A172 (cell line): ENCODE results near the gene TKTL2. TPM values are rescaled to one million over a fixed set of nuclear protein-coding genes. Genes with fewer than 3 reads are reported as not detected.

Source experiments
- DNase-seq: peaks from one replicate; pipeline ENCODE4 v3.0.0-alpha.2; 2015; ENCODE audit warnings: low spot score
- total RNA-seq: library from RNA; depleted of rRNA; stranded (reverse); fragments of >200 nt; shearing (Covaris generic); gene quantifications from 2 replicates; pipeline ENCODE4 v1.2.3, GENCODE V29; 2014; rRNA removed

The TKTL2 gene
- 0.21 TPM in 1 of 2 replicates, not detected in the other for total RNA-seq

- DNase-seq = no peak
Observed at GRCh38 chr4:163473576-163473975, at the start of gene TKTL2. TSS of gene TKTL2 (minus strand) at chr4:163473754. CDS start at chr4:163473734, 20 bp downstream.

GRCh38 chr4:163515198-163515597, 41.6 kb upstream of the TKTL2 start:
- DNase-seq = no peak

DNA sequence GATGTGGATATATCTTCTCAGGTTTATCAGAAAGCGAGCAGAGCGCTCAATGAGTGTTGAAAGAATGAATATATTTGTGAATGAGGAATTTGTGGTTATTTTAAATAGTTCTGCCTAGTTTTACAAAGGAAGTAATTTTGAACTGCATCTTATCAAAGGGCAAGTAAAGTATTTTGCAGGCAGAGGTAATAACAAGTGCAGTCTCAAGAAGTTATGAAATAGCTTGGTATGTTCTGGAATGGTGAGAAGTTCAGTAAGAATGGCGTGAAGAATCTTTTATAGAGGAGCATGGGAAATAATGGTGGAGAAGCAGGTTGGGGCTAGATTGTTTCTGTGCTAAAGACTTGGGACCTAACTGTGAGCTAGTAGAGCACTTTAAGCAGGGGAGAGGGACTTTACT, 31.8 kb upstream of the TKTL2 start:
- no peak for DNase-seq

DNA sequence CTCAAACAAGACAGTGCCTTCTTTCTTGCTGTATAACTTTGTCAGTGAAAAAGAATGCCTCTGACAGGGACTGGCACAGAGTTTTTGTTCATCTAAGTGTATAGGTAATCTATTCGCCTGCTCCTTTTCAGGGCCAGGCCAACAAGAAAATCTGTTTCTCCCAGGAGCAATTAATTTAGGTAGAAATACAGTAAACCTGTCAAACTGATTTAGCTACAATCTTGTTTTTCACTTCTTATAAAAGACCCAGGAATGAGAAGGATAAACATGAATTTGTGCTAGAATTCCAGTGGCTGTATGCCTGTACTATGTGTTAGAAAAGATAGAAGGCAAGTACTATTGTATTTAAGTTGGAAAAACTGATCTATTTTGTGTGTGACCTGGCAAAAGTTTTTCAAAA, 27.0 kb upstream of the TKTL2 start:
- no peak for DNase-seq

- peak; percentile 4 for DNase-seq
Observed at GRCh38 chr4:163495900-163496299, 22.3 kb upstream of the TKTL2 start.

DNA sequence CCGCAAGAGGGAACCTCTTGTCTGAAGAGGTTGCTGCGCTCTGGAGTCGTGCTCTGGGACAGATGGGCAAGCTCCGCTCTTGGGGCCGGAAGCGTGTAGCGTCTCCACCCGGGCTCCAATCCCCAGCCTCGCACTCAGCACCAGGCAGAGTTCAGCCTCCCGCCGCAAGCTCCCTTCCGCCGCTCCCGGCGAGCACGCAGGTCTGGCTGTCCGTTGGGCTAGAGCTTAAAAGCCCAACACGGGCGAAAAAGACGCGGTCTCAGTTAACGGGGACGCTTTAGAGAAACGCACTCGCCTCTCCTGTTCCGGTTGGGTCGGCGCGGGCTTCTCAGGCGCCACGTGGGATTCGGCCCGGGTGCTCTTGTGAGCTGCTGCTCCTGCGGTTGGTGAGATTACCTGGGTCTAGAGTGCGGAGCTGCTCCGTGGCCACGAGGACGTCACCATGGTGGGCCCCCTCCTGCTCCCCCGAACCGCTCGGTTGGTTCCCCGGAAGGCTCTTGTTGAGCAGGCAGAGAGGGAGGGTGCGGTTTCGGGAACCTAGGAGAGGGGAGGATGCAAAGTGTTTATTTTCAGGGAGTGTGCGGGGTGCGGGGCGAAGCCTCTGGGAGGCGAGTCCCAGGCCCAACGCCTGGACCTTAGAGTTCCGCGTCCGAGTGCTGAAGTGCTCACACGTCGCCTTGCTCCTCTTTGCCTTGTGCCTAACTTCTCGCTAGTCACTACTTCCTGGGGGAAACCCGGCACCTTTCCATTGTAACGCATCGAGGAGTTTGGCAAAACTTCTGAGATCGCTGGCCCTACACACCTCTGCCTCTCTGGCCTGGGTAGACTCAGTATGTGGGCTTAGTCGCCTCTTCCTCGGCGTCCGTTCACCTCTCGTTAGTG, 21.0 kb upstream of the TKTL2 start, which contains the start of gene TMA16:
TSS of gene TMA16 (plus strand) at position 331 of the 882 bp plus-strand sequence. CDS start at position 443, 112 bp downstream.
- peak; percentile 84 for DNase-seq

DNA sequence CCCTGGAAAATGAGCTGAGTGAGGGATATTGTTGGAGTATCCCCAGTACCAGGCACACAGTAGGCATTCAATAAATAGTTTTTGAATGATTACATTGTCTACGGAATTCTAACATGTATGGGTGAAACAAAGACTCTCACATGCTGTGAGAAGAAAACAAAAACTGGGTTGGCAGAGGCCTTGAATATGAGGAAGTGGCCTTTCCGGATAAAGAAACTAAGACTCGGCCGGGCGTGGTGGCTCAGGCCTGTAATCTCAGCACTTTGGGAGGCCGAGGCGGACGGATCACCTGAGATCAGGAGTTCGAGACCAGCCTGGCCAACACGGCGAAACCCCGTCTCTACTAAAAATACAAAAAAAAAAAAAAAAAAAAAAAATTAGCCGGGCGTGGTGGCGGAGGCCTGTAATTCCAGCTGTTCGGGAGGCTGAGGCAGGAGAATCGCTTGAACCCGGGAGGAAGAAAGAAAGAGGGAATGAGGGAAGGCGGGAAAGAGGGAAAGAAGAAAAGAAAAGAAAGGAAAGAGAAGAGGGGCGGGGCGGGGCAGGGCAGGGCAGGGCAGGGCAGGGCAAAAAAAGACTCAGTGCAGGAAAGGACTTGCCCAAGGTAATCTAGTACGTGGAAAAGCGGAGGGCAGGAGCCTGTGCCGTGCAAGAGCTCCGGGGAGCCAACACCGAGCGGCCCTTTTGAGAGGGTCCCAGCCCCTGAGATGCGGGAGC, 20.2 kb upstream of the TKTL2 start:
- no peak for DNase-seq

DNA sequence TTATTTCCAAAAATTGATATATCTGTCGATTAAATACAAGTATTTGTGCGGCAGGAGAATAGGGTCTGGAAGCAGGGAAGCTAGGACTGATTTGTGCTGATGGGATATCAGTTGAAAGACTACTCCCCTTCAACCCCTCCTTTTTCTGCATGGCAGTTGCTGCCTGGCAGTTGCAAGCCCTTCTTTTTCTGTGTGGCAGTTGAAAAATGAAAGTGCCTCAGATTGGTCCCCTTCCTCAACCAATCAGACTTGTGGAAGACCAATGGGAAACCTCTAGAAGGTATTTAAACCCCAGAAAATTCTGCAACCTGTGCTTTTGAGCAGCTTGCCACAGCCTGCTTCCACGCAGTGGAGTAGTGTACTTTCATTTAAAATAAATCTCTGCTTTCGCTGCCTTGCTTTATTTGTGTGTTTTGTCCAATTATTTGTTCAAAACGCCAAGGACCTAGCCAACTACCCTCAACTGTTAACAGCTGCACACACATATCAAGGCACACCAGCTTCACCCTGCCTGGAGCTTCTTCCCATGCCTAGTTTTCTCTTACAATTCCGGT, 19.5 kb upstream of the TKTL2 start:
- no peak for DNase-seq

GRCh38 chr4:163489929-163490328, 16.4 kb upstream of the TKTL2 start:
- DNase-seq = no peak

DNA sequence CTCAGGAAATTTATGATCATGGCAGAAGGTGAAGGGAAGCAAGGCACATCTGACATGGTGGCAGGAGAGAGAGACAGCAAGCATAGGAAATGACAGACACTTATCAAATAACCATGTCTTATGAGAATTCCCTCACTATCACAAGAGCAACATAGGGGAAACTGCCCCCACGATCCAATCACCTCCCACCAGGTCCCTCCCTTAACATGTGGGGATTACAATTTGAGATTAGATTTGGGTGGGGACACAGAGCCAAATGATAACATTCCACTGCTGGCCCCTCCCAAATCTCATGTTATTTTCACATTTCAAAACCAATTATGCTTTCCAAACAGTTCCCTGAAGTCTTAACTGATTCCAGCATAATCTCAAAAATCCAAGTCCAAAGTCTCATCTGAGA, 12.8 kb upstream of the TKTL2 start:
- DNase-seq = no peak

GRCh38 chr4:163485589-163485988, 12.0 kb upstream of the TKTL2 start:
- no peak for DNase-seq

DNA sequence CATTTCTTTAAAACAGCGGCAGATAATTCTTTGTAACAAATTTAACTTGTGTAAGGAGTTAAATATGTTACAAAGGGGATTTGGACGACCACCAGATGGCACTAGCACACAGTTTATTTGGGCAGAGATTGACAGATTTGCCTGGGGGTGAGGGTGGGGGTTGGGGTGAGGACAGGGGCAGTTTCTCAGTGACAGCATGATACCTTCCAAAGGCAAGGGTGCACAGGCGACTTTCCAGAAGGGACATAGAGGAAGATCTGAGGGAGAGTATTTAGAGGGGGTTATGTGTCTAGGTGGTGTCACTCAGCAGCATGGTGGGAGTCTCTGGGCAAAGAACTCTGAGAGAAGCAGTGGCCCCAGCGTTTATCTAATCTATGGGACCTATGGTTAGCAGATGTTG, 11.4 kb upstream of the TKTL2 start:
- DNase-seq = peak; percentile 27

GRCh38 chr4:163482190-163482589, 8.6 kb upstream of the TKTL2 start:
- DNase-seq = no peak

- no peak for DNase-seq
Observed at GRCh38 chr4:163476761-163477438, 3.3 kb upstream of the TKTL2 start.

- DNase-seq = no peak
Observed at GRCh38 chr4:163474027-163474426, 473 bp upstream of the TKTL2 start.

DNA sequence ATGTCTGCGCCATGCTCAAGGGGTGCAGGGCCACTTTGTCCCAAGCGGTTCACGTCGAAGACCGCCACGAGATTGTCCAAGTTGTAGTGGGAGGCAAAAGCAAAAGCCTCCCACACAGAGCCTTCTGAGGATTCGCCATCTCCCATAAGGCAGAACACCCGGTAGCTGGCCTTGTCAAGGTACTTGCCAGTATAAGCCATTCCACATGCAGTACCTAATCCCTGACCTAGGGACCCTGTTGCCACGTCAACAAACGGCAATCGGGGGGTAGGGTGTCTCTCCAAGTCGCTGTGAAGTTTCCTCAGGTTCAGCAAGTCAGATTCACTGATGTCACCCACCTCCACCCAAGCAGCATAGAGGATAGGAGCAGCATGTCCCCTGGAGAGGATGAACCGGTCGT, 424 bp downstream of the TKTL2 start:
- no peak for DNase-seq

GRCh38 chr4:163470391-163470790, 3.2 kb downstream of the TKTL2 start:
- DNase-seq = no peak

- no peak for DNase-seq
Observed at GRCh38 chr4:163467082-163467770, 6.3 kb downstream of the TKTL2 start.

GRCh38 chr4:163462556-163462955, 11.0 kb downstream of the TKTL2 start:
- no peak for DNase-seq

DNA sequence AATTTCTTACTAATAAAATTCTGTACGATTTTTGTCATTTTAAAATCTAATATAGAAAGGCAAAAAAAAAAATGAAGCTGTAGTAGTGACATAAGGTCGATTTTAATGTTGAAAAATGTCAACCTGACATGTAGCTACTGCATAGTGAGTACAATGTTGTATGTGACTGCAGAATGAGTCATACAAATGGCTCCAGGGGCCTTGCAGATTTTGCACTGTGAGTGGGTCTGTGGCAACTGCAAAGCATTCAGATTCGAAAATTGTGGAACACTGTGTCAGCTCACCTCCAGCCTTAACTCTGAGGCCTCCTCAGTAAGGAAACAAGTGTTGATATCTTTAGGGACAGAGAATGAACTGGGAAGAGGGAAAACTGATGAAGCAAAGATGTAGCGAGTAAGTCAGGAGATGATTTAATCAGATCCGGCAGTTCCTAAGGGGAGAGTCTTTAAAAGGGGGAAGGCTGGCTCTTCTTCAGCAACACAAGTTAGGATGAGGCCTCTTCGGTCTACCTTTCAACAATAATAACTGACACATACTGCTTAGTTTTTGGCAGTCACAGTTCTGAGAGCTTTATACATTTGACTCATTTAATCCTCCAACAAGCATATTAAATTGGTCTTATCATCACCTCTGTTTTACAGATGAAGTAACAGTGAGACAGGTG, 24.9 kb downstream of the TKTL2 start:
- DNase-seq = peak; percentile 43

- no peak for DNase-seq
Observed at GRCh38 chr4:163447481-163447880, 26.1 kb downstream of the TKTL2 start.
